Right lobe of liver (tissue), 6 donors: ENCODE results near the gene C11orf42. TPM values are rescaled to one million over a fixed set of nuclear protein-coding genes. Genes with fewer than 3 reads are reported as not detected.

Source experiments
- ATAC-seq, 4 donors: fragments of 200-7000 bp; cut with Tn5 transposase; one replicate each; pipeline ENCODE4 v1.9.1; 2020; ENCODE audit warnings: mild to moderate bottlenecking in 4 of 4, moderate library complexity in 4 of 4
- DNase-seq, 3 donors: peaks; one replicate each; pipeline ENCODE4 v3.0.0-alpha.2; 2020
- H3K27ac ChIP-seq, 3 donors: fragments of 200-600 bp; one replicate each; pipeline ENCODE4 v1.8.0; 2022
- H3K27me3 ChIP-seq, 2 donors: fragments of 200-600 bp; one replicate each; pipeline ENCODE4 v1.8.0; 2022
- H3K36me3 ChIP-seq, 4 donors: fragments of 200-600 bp; sonication (generic) in 1 of 4; one replicate each; pipeline versions ENCODE4 v1.5.1 to v1.8.0; 2017 to 2022; ENCODE audit warnings: control low read depth in 1 of 4
- H3K4me1 ChIP-seq, 4 donors: fragments of 200-600 bp; sonication (generic) in 1 of 4; one replicate each; pipeline versions ENCODE4 v1.5.1 to v1.8.0; 2017 to 2022; ENCODE audit warnings: control low read depth in 1 of 4
- H3K4me3 ChIP-seq, 3 donors: fragments of 200-600 bp; one replicate each; pipeline ENCODE4 v1.8.0; 2022
- H3K9me3 ChIP-seq, 4 donors: fragments of 200-600 bp; sonication (generic) in 1 of 4; one replicate each; pipeline versions ENCODE4 v1.5.1 to v1.8.0; 2017 to 2022; ENCODE audit warnings: control low read depth in 1 of 4
- POLR2A ChIP-seq: fragments of 450-650 bp; IDR thresholded peaks from one replicate; pipeline ENCODE4 v1.6.1; 2017; ENCODE audit warnings: antibody characterized with exemption, mild to moderate bottlenecking
- WGBS: methylation state at CpG from one replicate; pipeline ENCODE4 v1.1.6; 2018; ENCODE audit warnings: low coverage, low lambda C conversion rate; ENCODE audit not compliant: insufficient coverage; ENCODE audit errors: missing lambda C conversion rate; 5-methylcytosine and 5-hydroxymethylcytosine counted together
- intact Hi-C, 2 donors: fragments of 100-400 bp; cut with DNase I; formaldehyde crosslinking; loops; one replicate each; pipeline versions ENCODE4 v1.11.2 to v1.14.1; 2022
- long read RNA-seq: library from polyadenylated mRNA; unstranded; transcript quantifications from one replicate; pipeline ENCODE4 v2.0.0, GENCODE V29; 2019
- total RNA-seq, 6 experiments: library from RNA; depleted of rRNA in 2 of 6; stranded (reverse); fragments of >200 nt in 2 of 6; fragmentation: NEBNext Ultra II Directional in 3 of 6; extraction: Animal tissue kit (Norgen Biotek cat#: 25700) in 3 of 6; gene quantifications; one replicate each; pipeline versions ENCODE4 v1.1.0 to v1.2.4, GENCODE V29; 2016 to 2023
- TF ChIP-seq, protein P1 (sequence below), 4 donors: fragments of 200-600 bp in 3 of 4; fragments of 450-650 bp in 1 of 4; IDR thresholded peaks; one replicate each; pipeline versions ENCODE4 v1.5.1 to v1.8.0; 2016 to 2022; ENCODE audit warnings: antibody characterized with exemption in 4 of 4, mild to moderate bottlenecking in 2 of 4
- donor health status: DM: no; HTN: yes; CAD: no.
- donor health status: DM: no; HTN: no; CAD: no.
- donor health status: DM: no; HTN: no; CAD: no.
- donor health status: DM: no; HTN: yes; CAD: no.
- donor health status: DM: no; HTN: yes; CAD: no.

C11orf42 gene, protein sequence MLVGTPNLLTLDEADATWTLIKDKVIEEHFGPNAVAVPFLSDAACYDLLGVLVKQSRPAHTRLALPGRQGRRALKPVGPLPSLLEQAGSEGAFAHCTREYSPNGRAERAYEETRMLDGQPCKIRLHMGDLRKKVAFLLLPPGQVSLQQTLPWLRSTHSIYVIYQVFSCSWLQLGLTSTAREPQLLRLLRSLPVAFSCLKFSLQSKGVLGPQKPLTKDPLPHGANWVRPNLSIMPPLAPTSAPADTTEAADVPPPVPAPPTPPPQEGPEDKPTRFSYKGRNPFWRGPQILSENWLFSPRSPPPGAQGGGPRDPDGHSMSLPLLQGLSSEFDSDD
- total RNA-seq = not detected
- long read RNA-seq = 0 reads

DNA sequence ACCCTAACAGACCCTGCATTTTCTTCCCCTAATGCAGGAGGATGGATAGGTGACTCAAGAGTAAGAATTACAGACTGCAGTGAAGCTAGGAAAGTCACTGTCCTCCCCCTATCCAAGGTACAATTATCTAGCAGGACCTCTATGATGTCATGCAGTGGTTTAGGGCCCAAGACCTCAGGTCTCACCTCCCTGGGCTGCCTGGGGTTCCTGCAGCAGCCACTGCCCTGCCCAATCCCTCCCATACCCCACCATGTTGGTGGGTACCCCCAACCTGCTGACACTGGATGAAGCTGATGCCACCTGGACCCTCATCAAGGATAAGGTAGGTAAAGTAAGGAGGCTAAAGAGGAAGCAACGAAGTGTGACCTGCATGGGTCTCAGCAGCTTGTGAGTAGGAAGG lies at the start of gene C11orf42:
Gene C11orf42 (plus strand): TSS at position 192 of the 400 bp plus-strand sequence. CDS start 59 bp downstream, at position 251.
- Histone ChIP-seq H3K27me3 (no peaks in the 10 kb centered on the region), H3K36me3 (peaks cover 0 to 41% (median 8%) of the 10 kb centered on the region in 4 donors), H3K4me3 (no peak within 1 kb of the TSS), H3K4me1 (no peaks in the 10 kb centered on the region), H3K9me3 (no peaks in the 10 kb centered on the region), H3K27ac (no peak within 1 kb of the TSS)
- ATAC-seq (no peak), DNase-seq (no peak)
- intact Hi-C loops = no loop called here
- TF ChIP-seq POLR2A = no peak
- TF ChIP-seq, protein P1, sequence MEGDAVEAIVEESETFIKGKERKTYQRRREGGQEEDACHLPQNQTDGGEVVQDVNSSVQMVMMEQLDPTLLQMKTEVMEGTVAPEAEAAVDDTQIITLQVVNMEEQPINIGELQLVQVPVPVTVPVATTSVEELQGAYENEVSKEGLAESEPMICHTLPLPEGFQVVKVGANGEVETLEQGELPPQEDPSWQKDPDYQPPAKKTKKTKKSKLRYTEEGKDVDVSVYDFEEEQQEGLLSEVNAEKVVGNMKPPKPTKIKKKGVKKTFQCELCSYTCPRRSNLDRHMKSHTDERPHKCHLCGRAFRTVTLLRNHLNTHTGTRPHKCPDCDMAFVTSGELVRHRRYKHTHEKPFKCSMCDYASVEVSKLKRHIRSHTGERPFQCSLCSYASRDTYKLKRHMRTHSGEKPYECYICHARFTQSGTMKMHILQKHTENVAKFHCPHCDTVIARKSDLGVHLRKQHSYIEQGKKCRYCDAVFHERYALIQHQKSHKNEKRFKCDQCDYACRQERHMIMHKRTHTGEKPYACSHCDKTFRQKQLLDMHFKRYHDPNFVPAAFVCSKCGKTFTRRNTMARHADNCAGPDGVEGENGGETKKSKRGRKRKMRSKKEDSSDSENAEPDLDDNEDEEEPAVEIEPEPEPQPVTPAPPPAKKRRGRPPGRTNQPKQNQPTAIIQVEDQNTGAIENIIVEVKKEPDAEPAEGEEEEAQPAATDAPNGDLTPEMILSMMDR (IDR thresholded peaks at IDR 0.05) = no peak
- WGBS = 100% methylated on average over 1 of the region's 1 CpG

DNA sequence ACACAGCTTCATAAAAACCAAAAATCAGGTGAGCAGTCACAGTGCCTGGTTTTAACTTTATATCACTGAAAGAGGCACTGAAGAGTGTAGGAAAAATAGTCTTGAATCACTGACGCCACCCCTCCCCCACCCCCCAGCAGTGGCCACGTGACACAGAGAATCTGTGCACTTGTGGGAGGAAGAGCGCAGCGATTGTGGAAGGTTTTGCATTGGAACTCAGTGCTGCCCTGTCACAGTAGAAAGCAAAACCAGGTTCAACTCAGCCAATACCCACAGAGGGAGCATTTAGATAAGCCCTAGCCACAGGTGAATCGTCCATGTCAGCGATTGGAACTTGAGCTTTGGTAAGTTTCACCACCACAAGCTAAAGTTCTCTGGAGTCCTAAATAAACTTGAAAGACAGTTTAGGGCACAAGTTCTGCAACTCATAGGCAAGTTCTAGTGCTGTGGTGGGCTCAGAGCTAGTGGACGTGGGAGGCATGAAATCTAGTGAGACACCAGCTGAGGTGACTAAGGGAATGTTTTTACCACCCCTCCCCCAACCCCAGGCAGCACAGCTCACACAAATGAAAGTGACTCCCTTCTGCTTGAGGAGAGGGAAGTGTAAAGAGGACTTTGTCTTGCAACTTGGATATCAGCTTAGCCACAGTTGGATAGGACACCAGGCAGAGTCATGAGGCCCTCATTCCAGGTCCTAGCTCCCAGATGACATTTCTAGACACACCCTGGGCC lies 48.6 kb upstream of the C11orf42 start:
- no peaks in the 10 kb centered on the region for H3K9me3 ChIP-seq
- no peaks in the 10 kb centered on the region for H3K27me3 ChIP-seq
- 77% methylated on average over 4 of the region's 7 CpGs for WGBS
- no peaks in the 10 kb centered on the region for H3K4me1 ChIP-seq
- H3K36me3 ChIP-seq = no peaks in the 10 kb centered on the region
- H3K27ac ChIP-seq = no peak overlapping the region
- no peak for ATAC-seq
- TF ChIP-seq, protein P1 (IDR thresholded peaks at IDR 0.05) = no peak
- no peak for TF ChIP-seq POLR2A
- no peak overlapping the region for H3K4me3 ChIP-seq
- intact Hi-C loops = no loop called here
- no peak for DNase-seq

DNA sequence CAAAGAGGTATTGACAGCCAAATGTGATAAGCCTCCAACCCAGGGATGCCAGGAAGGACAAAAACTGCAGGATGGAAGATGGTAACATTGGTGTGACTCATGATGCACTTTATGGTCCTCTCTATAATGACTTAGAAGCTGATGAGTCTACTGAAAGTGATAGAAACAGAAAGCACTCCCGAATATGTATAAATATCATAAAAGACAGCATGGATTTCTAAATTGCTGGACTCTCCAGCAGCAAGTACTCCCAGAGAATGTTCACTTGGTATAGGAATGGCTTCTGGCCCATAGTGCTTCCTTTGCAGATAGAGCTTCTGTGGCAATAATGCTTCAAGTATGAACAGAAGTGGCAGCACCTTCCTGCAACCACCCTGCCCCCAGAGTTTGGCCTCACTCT lies 35.1 kb upstream of the C11orf42 start, which contains the start of gene OR52B2:
Gene OR52B2 (minus strand): TSS at position 101 of the 400 bp plus-strand sequence. CDS start 0 bp downstream, at position 101.
- no peak within 1 kb of the TSS for H3K4me3 ChIP-seq
- intact Hi-C loops = no loop called here
- DNase-seq (no peak), ATAC-seq (no peak)
- H3K4me1 ChIP-seq = no peaks in the 10 kb centered on the region
- no peak within 1 kb of the TSS for H3K27ac ChIP-seq
- no peaks in the 10 kb centered on the region for H3K27me3 ChIP-seq
- no peak for TF ChIP-seq POLR2A
- TF ChIP-seq, protein P1 (IDR thresholded peaks at IDR 0.05) = no peak
- no peaks in the 10 kb centered on the region for H3K36me3 ChIP-seq
- no CpG with 5 or more reads among the region's 1 CpG for WGBS
- no peaks in the 10 kb centered on the region for H3K9me3 ChIP-seq

DNA sequence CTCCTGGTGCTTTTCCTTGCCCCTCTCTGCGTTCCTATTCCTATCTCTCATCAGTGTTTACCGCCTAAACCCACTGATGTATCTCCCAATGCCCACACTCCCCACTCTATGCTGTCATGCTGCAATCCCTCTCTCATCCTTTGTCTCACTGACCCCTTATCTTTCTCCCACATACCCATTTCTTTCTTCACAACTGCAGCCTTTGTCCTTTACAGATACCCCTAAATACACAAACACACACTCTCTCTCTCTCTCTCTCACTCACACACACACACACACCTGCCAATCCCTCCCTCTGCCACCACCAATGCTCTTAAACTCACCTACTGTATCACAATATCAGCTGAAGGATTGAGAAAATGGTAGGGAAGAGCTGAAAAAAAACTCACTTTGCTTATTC lies 29.9 kb upstream of the C11orf42 start:
- TF ChIP-seq POLR2A = no peak
- TF ChIP-seq, protein P1 (IDR thresholded peaks at IDR 0.05) = no peak
- Histone ChIP-seq H3K36me3 (no peaks in the 10 kb centered on the region), H3K4me3 (no peak overlapping the region), H3K27me3 (no peaks in the 10 kb centered on the region), H3K27ac (no peak overlapping the region), H3K4me1 (no peaks in the 10 kb centered on the region), H3K9me3 (no peaks in the 10 kb centered on the region)
- intact Hi-C loops = no loop called here
- DNase-seq = no peak
- 71% methylated on average over 2 of the region's 2 CpGs for WGBS
- ATAC-seq = no peak
